22Rv1 (cell line): ENCODE measurements around the gene CDKL4.

ENCODE experiments used
- CTCF ChIP-seq: fragments of 450-650 bp; IDR thresholded peaks from 2 replicates; pipeline ENCODE4 v1.5.1; 2017; ENCODE audit warnings: mild to moderate bottlenecking
- ZFX ChIP-seq: fragments of 450-650 bp; IDR thresholded peaks from 2 replicates; pipeline ENCODE4 v1.6.1; 2017; ENCODE audit warnings: antibody characterized with exemption, borderline replicate concordance

DNA sequence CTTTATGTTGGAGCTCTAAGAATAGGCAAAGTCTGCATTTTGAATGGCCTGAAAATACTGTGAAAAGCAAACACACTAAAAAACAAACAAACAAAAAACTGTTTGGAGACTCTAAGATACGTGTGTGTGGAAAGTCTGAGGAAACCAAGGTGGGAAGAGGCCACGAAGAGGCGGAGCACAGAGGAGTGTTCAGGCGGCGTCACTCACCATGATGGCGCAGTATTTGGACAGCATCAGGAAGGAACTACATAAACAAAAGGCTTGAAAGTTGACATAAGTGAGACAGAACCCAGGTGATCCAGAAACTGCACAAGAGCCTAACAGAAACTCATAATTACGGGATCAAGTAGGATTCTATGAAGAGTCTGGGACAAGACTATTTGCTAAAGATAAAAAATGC lies 72.1 kb downstream of the CDKL4 start:
- no peak for TF ChIP-seq CTCF
- no peak for TF ChIP-seq ZFX
